GM18867 (cell line): ENCODE measurements around the gene GTF2IRD1.
"Not testable (repeated sequence)": the region's sequence is repeated elsewhere in the genome, so short reads cannot be mapped to it uniquely, and the experiment has no call there.

ENCODE experiments used
- ATAC-seq: cut with Tn5 transposase; IDR thresholded peaks from one replicate; pipeline ENCODE4 v1.9.1; 2021; ENCODE audit warnings: mild to moderate bottlenecking, moderate library complexity; ENCODE audit not compliant: unreplicated experiment

Gene GTF2IRD1

GRCh38 chr7:74485611-74486010, 31.9 kb downstream of the GTF2IRD1 start:
- ATAC-seq: no peak

GRCh38 chr7:74488518-74489030, 34.9 kb downstream of the GTF2IRD1 start:
- not testable (repeated sequence) for ATAC-seq

GRCh38 chr7:74489997-74490945, 36.6 kb downstream of the GTF2IRD1 start:
- ATAC-seq: no peak

GRCh38 chr7:74491490-74491889, 37.8 kb downstream of the GTF2IRD1 start:
- ATAC-seq: not testable (repeated sequence)

- no peak for ATAC-seq
Measured at GRCh38 chr7:74493295-74493694, 39.6 kb downstream of the GTF2IRD1 start.

- ATAC-seq: no peak
Measured at GRCh38 chr7:74494076-74494548, 40.4 kb downstream of the GTF2IRD1 start.

- ATAC-seq: no peak
Measured at GRCh38 chr7:74495112-74496086, 41.7 kb downstream of the GTF2IRD1 start.

- ATAC-seq: no peak
Measured at GRCh38 chr7:74496272-74496671, 42.6 kb downstream of the GTF2IRD1 start.

GRCh38 chr7:74496773-74497172, 43.1 kb downstream of the GTF2IRD1 start:
- ATAC-seq: not testable (repeated sequence)

- no peak for ATAC-seq
Measured at GRCh38 chr7:74498354-74498753, 44.6 kb downstream of the GTF2IRD1 start.

GRCh38 chr7:74498996-74499834, 45.5 kb downstream of the GTF2IRD1 start:
- ATAC-seq: no peak

- no peak for ATAC-seq
Measured at GRCh38 chr7:74499835-74500388, 46.2 kb downstream of the GTF2IRD1 start.

GRCh38 chr7:74501298-74501697, 47.6 kb downstream of the GTF2IRD1 start:
- ATAC-seq: no peak

- ATAC-seq: no peak
Measured at GRCh38 chr7:74502216-74502891, 48.6 kb downstream of the GTF2IRD1 start.

GRCh38 chr7:74503061-74503460, 49.4 kb downstream of the GTF2IRD1 start:
- no peak for ATAC-seq

GRCh38 chr7:74503943-74504342, 50.2 kb downstream of the GTF2IRD1 start:
- ATAC-seq: no peak

GRCh38 chr7:74505471-74506324, 52.0 kb downstream of the GTF2IRD1 start:
- no peak for ATAC-seq

- no peak for ATAC-seq
Measured at GRCh38 chr7:74506325-74506724, 52.6 kb downstream of the GTF2IRD1 start.
